Cardiac muscle cell (in vitro differentiated cells and primary cell): ENCODE results near the gene DICER1. TPM values are rescaled to one million over a fixed set of nuclear protein-coding genes. Genes with fewer than 3 reads are reported as not detected.

Source experiments
- DNase-seq, 2 donors: peaks; one replicate each; pipeline versions ENCODE4 v3.0.0 to v3.0.0-alpha.2; 2010 to 2017; ENCODE audit warnings: low read depth in 1 of 2, low spot score in 1 of 2
- H3K27ac ChIP-seq: fragments of 200-600 bp; sonication (generic); 2 replicates; pipeline ENCODE4 v1.5.1; 2016
- H3K27me3 ChIP-seq: fragments of 200-600 bp; sonication (generic); 2 replicates; pipeline ENCODE4 v1.6.0; 2016; ENCODE audit warnings: control low read depth
- H3K36me3 ChIP-seq: fragments of 200-600 bp; sonication (generic); 2 replicates; pipeline ENCODE4 v1.5.1; 2016; ENCODE audit warnings: control low read depth
- H3K4me1 ChIP-seq: fragments of 200-600 bp; sonication (generic); 2 replicates; pipeline ENCODE4 v1.8.1; 2017; ENCODE audit warnings: low read depth, mild to moderate bottlenecking, mixed run types
- H3K4me3 ChIP-seq: fragments of 200-600 bp; sonication (generic); 2 replicates; pipeline ENCODE4 v1.5.1; 2016; ENCODE audit warnings: mild to moderate bottlenecking
- H3K9me3 ChIP-seq: fragments of 200-600 bp; sonication (generic); 2 replicates; pipeline ENCODE4 v1.5.1; 2017; ENCODE audit warnings: low read depth, mild to moderate bottlenecking, control low read depth
- polyA plus RNA-seq: library from polyadenylated mRNA; unstranded; fragments of >200 nt; fragmentation: Nextera tagmentation; extraction: Ambion mirVana; gene quantifications from 2 replicates; pipeline ENCODE4 v1.2.1, GENCODE V29; 2016
- total RNA-seq: library from RNA; depleted of rRNA; stranded (reverse); fragments of >200 nt; gene quantifications from 2 replicates; pipeline ENCODE4 v1.2.3, GENCODE V29; 2016
- TF ChIP-seq, protein P1 (sequence below): IDR thresholded peaks from 2 replicates; pipeline ENCODE4 v1.5.1; 2012; ENCODE audit warnings: low read depth, mild to moderate bottlenecking, low read length

DICER1 gene
- total and polyA plus RNA-seq, 2 experiments from 2014 or later = 14.6 to 69.8 TPM

GRCh38 chr14:95067526-95067925, 89.8 kb downstream of the DICER1 start:
- Histone ChIP-seq H3K27ac (no peak overlapping the region), H3K4me1 (no peaks in the 10 kb centered on the region), H3K9me3 (no peaks in the 10 kb centered on the region), H3K4me3 (no peak overlapping the region), H3K27me3 (peaks cover 4% of the 10 kb centered on the region), H3K36me3 (no peaks in the 10 kb centered on the region)
- TF ChIP-seq, protein P1, sequence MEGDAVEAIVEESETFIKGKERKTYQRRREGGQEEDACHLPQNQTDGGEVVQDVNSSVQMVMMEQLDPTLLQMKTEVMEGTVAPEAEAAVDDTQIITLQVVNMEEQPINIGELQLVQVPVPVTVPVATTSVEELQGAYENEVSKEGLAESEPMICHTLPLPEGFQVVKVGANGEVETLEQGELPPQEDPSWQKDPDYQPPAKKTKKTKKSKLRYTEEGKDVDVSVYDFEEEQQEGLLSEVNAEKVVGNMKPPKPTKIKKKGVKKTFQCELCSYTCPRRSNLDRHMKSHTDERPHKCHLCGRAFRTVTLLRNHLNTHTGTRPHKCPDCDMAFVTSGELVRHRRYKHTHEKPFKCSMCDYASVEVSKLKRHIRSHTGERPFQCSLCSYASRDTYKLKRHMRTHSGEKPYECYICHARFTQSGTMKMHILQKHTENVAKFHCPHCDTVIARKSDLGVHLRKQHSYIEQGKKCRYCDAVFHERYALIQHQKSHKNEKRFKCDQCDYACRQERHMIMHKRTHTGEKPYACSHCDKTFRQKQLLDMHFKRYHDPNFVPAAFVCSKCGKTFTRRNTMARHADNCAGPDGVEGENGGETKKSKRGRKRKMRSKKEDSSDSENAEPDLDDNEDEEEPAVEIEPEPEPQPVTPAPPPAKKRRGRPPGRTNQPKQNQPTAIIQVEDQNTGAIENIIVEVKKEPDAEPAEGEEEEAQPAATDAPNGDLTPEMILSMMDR = no peak
- no peak for DNase-seq

DNA sequence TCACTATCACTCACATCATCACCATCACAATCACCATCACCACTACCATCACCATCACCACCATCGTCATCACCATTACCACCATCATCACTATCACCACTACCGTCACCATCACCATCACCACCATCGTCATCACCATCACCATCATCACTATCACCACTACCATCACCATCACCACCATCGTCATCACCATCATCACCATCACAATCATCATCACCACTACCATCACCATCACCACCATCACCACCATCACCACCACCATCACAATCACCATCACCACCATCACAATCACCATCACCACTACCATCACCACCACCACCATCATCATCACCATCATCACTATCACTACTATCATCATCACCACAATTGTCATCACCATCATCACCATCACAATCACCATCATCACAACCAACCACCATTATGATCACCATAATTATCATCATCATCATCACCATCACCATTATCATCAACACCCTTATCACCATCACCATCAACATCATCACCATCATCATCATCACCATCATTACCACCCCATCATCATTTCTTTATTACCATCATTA, 90.8 kb downstream of the DICER1 start:
- Histone ChIP-seq H3K27me3 (peaks cover 4% of the 10 kb centered on the region), H3K27ac (no peak overlapping the region), H3K36me3 (no peaks in the 10 kb centered on the region), H3K4me1 (no peaks in the 10 kb centered on the region), H3K9me3 (no peaks in the 10 kb centered on the region), H3K4me3 (no peak overlapping the region)
- no peak for DNase-seq
- TF ChIP-seq, protein P1 = no peak

DNA sequence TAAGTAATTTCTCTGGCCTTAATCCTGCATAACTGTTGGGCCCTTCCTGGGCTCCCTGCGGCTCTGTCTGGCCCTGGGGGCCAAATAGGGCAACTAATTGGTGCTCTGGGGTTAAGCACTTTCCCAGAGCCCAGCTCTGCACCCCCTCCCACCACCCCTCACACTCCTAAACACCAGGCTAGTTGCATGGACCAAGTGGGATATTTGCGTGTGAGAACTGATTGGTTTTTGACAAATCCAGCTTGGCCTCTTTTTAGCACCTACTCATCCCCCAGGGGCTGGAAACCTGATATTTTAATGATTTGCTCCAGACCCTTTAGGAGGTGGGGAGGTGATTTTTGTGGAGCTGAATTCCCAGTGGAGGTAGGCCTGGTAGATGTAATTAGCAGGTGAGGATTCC, 91.9 kb downstream of the DICER1 start:
- Histone ChIP-seq H3K4me3 (no peak overlapping the region), H3K27me3 (peaks cover 4% of the 10 kb centered on the region), H3K27ac (no peak overlapping the region), H3K4me1 (no peaks in the 10 kb centered on the region), H3K36me3 (no peaks in the 10 kb centered on the region), H3K9me3 (no peaks in the 10 kb centered on the region)
- no peak for DNase-seq
- TF ChIP-seq, protein P1 = no peak

GRCh38 chr14:95064734-95065133, 92.6 kb downstream of the DICER1 start:
- peaks cover 4% of the 10 kb centered on the region for H3K27me3 ChIP-seq
- no peak overlapping the region for H3K4me3 ChIP-seq
- no peak for DNase-seq
- no peaks in the 10 kb centered on the region for H3K36me3 ChIP-seq
- TF ChIP-seq, protein P1 = no peak
- H3K9me3 ChIP-seq = no peaks in the 10 kb centered on the region
- no peak overlapping the region for H3K27ac ChIP-seq
- no peaks in the 10 kb centered on the region for H3K4me1 ChIP-seq

GRCh38 chr14:95064256-95064655, 93.1 kb downstream of the DICER1 start:
- H3K9me3 ChIP-seq = no peaks in the 10 kb centered on the region
- no peaks in the 10 kb centered on the region for H3K36me3 ChIP-seq
- DNase-seq = no peak
- TF ChIP-seq, protein P1 = no peak
- H3K27me3 ChIP-seq = peaks cover 4% of the 10 kb centered on the region
- no peaks in the 10 kb centered on the region for H3K4me1 ChIP-seq
- H3K4me3 ChIP-seq = no peak overlapping the region
- no peak overlapping the region for H3K27ac ChIP-seq

- no peak for DNase-seq
- TF ChIP-seq, protein P1 = no peak
- H3K4me3 ChIP-seq = no peak overlapping the region
Observed at GRCh38 chr14:95063391-95063790, 93.9 kb downstream of the DICER1 start.

More at GRCh38 chr14:95063391-95063790, 93.9 kb downstream of the DICER1 start:
- no peaks in the 10 kb centered on the region for H3K36me3 ChIP-seq
- H3K4me1 ChIP-seq = no peaks in the 10 kb centered on the region
- H3K27ac ChIP-seq = no peak overlapping the region
- no peaks in the 10 kb centered on the region for H3K9me3 ChIP-seq
- H3K27me3 ChIP-seq = peaks cover 4% of the 10 kb centered on the region
